HepG2 (cell line): Measurements from ENCODE around the gene MRPL37. TPM values are rescaled to one million over a fixed set of nuclear protein-coding genes. Genes with fewer than 3 reads are reported as not detected.
A peak's percentile ranks its signal among the peaks of the same experiment; 100 is the strongest.

ENCODE experiments used
- CCDC6 ChIP-seq: sonication (generic); formaldehyde crosslinking; IDR thresholded peaks from 2 replicates; pipeline ENCODE4 v1.8.1; 2022; ENCODE audit warnings: mild to moderate bottlenecking, missing genetic modification reagents, moderate library complexity
- CHD2 ChIP-seq: IDR thresholded peaks from 2 replicates; pipeline ENCODE4 v1.6.1; 2011; ENCODE audit warnings: low read depth, low read length, improper control_type of control experiment
- IKZF4 ChIP-seq: sonication (generic); formaldehyde crosslinking; IDR thresholded peaks from 2 replicates; pipeline ENCODE4 v1.5.1; 2020; ENCODE audit warnings: borderline replicate concordance, mild to moderate bottlenecking, low read depth, missing genetic modification reagents; ENCODE audit errors: not compliant biosample characterization
- NFYB ChIP-seq: sonication (generic); formaldehyde crosslinking; IDR thresholded peaks from 2 replicates; pipeline ENCODE4 v1.4.0; 2020; ENCODE audit warnings: missing genetic modification reagents
- RARG ChIP-seq: sonication (generic); formaldehyde crosslinking; IDR thresholded peaks from 2 replicates; pipeline ENCODE4 v1.4.0; 2020; ENCODE audit warnings: low read depth, mild to moderate bottlenecking, missing genetic modification reagents
- SP4 ChIP-seq: sonication (generic); formaldehyde crosslinking; IDR thresholded peaks from 2 replicates; pipeline ENCODE4 v1.8.1; 2023; ENCODE audit warnings: mild to moderate bottlenecking, missing genetic modification reagents
- THAP11 ChIP-seq: IDR thresholded peaks from 2 replicates; pipeline ENCODE4 v1.6.1; 2016; ENCODE audit warnings: missing biosample characterization, missing genetic modification reagents
- ZFY ChIP-seq: sonication (generic); formaldehyde crosslinking; IDR thresholded peaks from 2 replicates; pipeline ENCODE4 v1.4.0; 2020; ENCODE audit warnings: missing genetic modification reagents
- ZNF17 ChIP-seq: sonication (generic); formaldehyde crosslinking; IDR thresholded peaks from 2 replicates; pipeline ENCODE4 v1.5.0; 2020; ENCODE audit warnings: mild to moderate bottlenecking, missing genetic modification reagents
- ZNF367 ChIP-seq: sonication (generic); formaldehyde crosslinking; IDR thresholded peaks from 2 replicates; pipeline ENCODE4 v1.4.0; 2020; ENCODE audit warnings: missing genetic modification reagents, borderline replicate concordance
- ZZZ3 ChIP-seq: sonication (generic); formaldehyde crosslinking; IDR thresholded peaks from 2 replicates; pipeline ENCODE4 v1.4.0; 2020; ENCODE audit warnings: missing genetic modification reagents, mild to moderate bottlenecking, borderline replicate concordance
- polyA plus RNA-seq, 8 experiments: library from polyadenylated mRNA; depleted of rRNA in 3 of 8; stranded (reverse) in 7 of 8; unstranded in 1 of 8; fragments of >200 nt; fragmentation: Illumina TruSeq in 4 of 8; extraction: Trizol in 4 of 8; gene quantifications; 2 replicates each; pipeline versions ENCODE4 v1.2.1 to v1.2.3, GENCODE V29; 2011 to 2016; ENCODE audit warnings: low read depth in 4 of 8, missing spikeins in 1 of 8, mixed read lengths in 1 of 8; ENCODE audit not compliant: insufficient read depth in 1 of 8
- total RNA-seq, 5 experiments: library from RNA; depleted of rRNA; stranded (reverse); fragments of >200 nt; fragmentation: Illumina TruSeq; extraction: Trizol; gene quantifications; 2 replicates each; pipeline ENCODE4 v1.2.3, GENCODE V29; 2016; ENCODE audit warnings: low read depth in 1 of 5
- TF ChIP-seq, protein P1 (sequence below): sonication (generic); formaldehyde crosslinking; IDR thresholded peaks from 2 replicates; pipeline ENCODE4 v1.5.0; 2020; ENCODE audit warnings: mild to moderate bottlenecking, missing genetic modification reagents, borderline replicate concordance
- TF ChIP-seq, protein P2 (sequence below): sonication (generic); formaldehyde crosslinking; IDR thresholded peaks from 2 replicates; pipeline ENCODE4 v1.5.1; 2020; ENCODE audit warnings: missing genetic modification reagents, mild to moderate bottlenecking, borderline replicate concordance
- TF ChIP-seq, protein P3 (sequence below): sonication (generic); formaldehyde crosslinking; IDR thresholded peaks from 2 replicates; pipeline ENCODE4 v1.5.0; 2020; ENCODE audit warnings: missing genetic modification reagents, mild to moderate bottlenecking, borderline replicate concordance
- TF ChIP-seq, protein P4 (sequence below): sonication (generic); formaldehyde crosslinking; IDR thresholded peaks from 2 replicates; pipeline ENCODE4 v1.5.1; 2020; ENCODE audit warnings: mild to moderate bottlenecking, missing genetic modification reagents, moderate library complexity
- TF ChIP-seq, protein P5 (sequence below): sonication (generic); formaldehyde crosslinking; IDR thresholded peaks from 2 replicates; pipeline ENCODE4 v1.4.0; 2020; ENCODE audit warnings: missing genetic modification reagents

MRPL37 gene
- total and polyA plus RNA-seq, 2 of the 13 experiments (the other 11 are each of a cell fraction or from before 2014, with no cell fraction given), result 31.7 to 127 TPM

DNA sequence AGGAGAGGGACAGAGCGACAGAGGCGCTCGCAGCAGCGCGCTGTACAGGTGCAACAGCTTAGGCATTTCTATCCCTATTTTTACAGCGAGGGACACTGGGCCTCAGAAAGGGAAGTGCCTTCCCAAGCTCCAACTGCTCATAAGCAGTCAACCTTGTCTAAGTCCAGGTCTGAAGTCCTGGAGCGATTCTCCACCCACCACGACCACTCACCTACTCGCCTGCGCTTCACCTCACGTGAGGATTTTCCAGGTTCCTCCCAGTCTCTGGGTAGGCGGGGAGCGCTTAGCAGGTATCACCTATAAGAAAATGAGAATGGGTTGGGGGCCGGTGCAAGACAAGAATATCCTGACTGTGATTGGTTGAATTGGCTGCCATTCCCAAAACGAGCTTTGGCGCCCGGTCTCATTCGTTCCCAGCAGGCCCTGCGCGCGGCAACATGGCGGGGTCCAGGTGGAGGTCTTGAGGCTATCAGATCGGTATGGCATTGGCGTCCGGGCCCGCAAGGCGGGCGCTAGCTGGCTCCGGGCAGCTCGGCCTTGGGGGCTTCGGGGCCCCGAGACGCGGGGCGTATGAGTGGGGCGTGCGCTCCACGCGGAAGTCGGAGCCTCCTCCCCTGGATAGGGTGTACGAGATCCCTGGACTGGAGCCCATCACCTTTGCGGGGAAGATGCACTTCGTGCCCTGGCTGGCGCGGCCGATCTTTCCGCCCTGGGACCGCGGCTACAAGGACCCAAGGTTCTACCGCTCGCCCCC lies at the start of gene MRPL37, which contains the start of gene CYB5RL (continued):
- TF ChIP-seq, protein P1, sequence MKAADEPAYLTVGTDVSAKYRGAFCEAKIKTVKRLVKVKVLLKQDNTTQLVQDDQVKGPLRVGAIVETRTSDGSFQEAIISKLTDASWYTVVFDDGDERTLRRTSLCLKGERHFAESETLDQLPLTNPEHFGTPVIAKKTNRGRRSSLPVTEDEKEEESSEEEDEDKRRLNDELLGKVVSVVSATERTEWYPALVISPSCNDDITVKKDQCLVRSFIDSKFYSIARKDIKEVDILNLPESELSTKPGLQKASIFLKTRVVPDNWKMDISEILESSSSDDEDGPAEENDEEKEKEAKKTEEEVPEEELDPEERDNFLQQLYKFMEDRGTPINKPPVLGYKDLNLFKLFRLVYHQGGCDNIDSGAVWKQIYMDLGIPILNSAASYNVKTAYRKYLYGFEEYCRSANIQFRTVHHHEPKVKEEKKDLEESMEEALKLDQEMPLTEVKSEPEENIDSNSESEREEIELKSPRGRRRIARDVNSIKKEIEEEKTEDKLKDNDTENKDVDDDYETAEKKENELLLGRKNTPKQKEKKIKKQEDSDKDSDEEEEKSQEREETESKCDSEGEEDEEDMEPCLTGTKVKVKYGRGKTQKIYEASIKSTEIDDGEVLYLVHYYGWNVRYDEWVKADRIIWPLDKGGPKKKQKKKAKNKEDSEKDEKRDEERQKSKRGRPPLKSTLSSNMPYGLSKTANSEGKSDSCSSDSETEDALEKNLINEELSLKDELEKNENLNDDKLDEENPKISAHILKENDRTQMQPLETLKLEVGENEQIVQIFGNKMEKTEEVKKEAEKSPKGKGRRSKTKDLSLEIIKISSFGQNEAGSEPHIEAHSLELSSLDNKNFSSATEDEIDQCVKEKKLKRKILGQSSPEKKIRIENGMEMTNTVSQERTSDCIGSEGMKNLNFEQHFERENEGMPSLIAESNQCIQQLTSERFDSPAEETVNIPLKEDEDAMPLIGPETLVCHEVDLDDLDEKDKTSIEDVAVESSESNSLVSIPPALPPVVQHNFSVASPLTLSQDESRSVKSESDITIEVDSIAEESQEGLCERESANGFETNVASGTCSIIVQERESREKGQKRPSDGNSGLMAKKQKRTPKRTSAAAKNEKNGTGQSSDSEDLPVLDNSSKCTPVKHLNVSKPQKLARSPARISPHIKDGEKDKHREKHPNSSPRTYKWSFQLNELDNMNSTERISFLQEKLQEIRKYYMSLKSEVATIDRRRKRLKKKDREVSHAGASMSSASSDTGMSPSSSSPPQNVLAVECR, result peak; percentile 83
- TF ChIP-seq SP4 (CRISPR knock-in tag) (peak; percentile 71), ZNF367 (no peak), CHD2 (peak; percentile 30; the same call in 1 of the 2 replicates), IKZF4 (CRISPR knock-in tag) (no peak), ZFY (CRISPR knock-in tag) (peak; percentile 85), NFYB (CRISPR knock-in tag) (peak; percentile 94), THAP11 (CRISPR knock-in tag) (peak; percentile 77), CCDC6 (CRISPR knock-in tag) (peak; percentile 59; the same call in 1 of the 2 replicates), ZZZ3 (peak; percentile 57; the same call in 1 of the 2 replicates), ZNF17 (no peak), RARG (CRISPR knock-in tag) (no peak)
- TF ChIP-seq, protein P2, sequence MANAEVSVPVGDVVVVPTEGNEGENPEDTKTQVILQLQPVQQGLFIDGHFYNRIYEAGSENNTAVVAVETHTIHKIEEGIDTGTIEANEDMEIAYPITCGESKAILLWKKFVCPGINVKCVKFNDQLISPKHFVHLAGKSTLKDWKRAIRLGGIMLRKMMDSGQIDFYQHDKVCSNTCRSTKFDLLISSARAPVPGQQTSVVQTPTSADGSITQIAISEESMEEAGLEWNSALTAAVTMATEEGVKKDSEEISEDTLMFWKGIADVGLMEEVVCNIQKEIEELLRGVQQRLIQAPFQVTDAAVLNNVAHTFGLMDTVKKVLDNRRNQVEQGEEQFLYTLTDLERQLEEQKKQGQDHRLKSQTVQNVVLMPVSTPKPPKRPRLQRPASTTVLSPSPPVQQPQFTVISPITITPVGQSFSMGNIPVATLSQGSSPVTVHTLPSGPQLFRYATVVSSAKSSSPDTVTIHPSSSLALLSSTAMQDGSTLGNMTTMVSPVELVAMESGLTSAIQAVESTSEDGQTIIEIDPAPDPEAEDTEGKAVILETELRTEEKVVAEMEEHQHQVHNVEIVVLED (CRISPR knock-in tag), result 0 out of 2 replicates have a peak, but pooled peaks have one; percentile 29
- TF ChIP-seq, protein P3, sequence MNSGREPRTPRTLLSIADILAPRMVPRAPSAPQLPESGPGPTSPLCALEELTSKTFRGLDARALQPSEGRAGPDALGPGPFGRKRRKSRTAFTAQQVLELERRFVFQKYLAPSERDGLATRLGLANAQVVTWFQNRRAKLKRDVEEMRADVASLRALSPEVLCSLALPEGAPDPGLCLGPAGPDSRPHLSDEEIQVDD (CRISPR knock-in tag), result peak; percentile 38; the same call in 1 of the 2 replicates
- TF ChIP-seq, protein P4, sequence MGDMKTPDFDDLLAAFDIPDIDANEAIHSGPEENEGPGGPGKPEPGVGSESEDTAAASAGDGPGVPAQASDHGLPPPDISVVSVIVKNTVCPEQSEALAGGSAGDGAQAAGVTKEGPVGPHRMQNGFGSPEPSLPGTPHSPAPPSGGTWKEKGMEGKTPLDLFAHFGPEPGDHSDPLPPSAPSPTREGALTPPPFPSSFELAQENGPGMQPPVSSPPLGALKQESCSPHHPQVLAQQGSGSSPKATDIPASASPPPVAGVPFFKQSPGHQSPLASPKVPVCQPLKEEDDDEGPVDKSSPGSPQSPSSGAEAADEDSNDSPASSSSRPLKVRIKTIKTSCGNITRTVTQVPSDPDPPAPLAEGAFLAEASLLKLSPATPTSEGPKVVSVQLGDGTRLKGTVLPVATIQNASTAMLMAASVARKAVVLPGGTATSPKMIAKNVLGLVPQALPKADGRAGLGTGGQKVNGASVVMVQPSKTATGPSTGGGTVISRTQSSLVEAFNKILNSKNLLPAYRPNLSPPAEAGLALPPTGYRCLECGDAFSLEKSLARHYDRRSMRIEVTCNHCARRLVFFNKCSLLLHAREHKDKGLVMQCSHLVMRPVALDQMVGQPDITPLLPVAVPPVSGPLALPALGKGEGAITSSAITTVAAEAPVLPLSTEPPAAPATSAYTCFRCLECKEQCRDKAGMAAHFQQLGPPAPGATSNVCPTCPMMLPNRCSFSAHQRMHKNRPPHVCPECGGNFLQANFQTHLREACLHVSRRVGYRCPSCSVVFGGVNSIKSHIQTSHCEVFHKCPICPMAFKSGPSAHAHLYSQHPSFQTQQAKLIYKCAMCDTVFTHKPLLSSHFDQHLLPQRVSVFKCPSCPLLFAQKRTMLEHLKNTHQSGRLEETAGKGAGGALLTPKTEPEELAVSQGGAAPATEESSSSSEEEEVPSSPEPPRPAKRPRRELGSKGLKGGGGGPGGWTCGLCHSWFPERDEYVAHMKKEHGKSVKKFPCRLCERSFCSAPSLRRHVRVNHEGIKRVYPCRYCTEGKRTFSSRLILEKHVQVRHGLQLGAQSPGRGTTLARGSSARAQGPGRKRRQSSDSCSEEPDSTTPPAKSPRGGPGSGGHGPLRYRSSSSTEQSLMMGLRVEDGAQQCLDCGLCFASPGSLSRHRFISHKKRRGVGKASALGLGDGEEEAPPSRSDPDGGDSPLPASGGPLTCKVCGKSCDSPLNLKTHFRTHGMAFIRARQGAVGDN (CRISPR knock-in tag), result peak; percentile 84
- TF ChIP-seq, protein P5, sequence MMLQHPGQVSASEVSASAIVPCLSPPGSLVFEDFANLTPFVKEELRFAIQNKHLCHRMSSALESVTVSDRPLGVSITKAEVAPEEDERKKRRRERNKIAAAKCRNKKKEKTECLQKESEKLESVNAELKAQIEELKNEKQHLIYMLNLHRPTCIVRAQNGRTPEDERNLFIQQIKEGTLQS (CRISPR knock-in tag), result 0 out of 2 replicates have a peak, but pooled peaks have one; percentile 1
